ENCODE data around the gene DGKA. TPM values are rescaled to one million over a fixed set of nuclear protein-coding genes. Genes with fewer than 3 reads are reported as not detected.

DGKA gene
- total and polyA plus RNA-seq, 2 of the 13 experiments (the other 11 are each of a cell fraction or from before 2014, with no cell fraction given): 2.4 to 5.4 TPM

DNA sequence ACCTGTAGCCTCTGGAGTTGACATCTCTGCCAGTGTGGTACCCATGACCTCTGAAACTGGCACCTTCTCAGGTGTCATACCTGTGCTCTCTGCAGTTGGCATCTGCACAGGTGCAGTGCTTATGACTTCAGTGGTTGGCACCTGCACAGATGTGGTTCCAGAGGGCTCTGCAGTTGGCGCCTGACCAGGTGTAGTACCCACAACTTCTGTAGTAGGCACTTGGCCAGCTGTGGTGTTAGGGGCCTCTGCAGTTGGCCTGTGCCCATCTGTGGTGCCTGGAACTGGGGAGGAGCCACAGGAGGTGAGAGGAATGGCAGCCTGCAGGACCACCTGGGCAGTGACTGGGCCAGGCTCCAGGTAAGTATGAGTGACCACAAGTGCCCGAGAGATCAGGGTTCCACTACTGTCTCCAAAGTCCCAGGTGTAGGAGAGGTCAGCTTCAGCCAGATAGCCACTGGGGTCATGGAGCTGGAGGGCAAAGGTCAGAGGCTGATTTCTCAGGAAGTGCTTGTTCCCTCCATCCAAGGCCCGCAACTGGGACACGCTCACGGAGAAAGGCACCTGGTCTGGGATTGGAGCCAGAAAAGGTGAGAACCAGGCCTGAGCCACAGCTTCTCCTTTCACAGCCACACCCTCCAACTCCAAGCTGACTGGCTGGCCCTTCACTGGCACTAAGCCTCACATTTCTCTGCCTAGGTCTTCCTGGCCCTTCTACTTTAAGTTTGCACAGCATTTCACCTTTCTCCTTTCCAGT, 26.3 kb downstream of the DGKA start (continued):
- TF ChIP-seq, protein P1, sequence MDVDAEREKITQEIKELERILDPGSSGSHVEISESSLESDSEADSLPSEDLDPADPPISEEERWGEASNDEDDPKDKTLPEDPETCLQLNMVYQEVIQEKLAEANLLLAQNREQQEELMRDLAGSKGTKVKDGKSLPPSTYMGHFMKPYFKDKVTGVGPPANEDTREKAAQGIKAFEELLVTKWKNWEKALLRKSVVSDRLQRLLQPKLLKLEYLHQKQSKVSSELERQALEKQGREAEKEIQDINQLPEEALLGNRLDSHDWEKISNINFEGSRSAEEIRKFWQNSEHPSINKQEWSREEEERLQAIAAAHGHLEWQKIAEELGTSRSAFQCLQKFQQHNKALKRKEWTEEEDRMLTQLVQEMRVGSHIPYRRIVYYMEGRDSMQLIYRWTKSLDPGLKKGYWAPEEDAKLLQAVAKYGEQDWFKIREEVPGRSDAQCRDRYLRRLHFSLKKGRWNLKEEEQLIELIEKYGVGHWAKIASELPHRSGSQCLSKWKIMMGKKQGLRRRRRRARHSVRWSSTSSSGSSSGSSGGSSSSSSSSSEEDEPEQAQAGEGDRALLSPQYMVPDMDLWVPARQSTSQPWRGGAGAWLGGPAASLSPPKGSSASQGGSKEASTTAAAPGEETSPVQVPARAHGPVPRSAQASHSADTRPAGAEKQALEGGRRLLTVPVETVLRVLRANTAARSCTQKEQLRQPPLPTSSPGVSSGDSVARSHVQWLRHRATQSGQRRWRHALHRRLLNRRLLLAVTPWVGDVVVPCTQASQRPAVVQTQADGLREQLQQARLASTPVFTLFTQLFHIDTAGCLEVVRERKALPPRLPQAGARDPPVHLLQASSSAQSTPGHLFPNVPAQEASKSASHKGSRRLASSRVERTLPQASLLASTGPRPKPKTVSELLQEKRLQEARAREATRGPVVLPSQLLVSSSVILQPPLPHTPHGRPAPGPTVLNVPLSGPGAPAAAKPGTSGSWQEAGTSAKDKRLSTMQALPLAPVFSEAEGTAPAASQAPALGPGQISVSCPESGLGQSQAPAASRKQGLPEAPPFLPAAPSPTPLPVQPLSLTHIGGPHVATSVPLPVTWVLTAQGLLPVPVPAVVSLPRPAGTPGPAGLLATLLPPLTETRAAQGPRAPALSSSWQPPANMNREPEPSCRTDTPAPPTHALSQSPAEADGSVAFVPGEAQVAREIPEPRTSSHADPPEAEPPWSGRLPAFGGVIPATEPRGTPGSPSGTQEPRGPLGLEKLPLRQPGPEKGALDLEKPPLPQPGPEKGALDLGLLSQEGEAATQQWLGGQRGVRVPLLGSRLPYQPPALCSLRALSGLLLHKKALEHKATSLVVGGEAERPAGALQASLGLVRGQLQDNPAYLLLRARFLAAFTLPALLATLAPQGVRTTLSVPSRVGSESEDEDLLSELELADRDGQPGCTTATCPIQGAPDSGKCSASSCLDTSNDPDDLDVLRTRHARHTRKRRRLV (CRISPR knock-in tag; IDR thresholded peaks at IDR 0.05): no peak
- TF ChIP-seq, protein P2, sequence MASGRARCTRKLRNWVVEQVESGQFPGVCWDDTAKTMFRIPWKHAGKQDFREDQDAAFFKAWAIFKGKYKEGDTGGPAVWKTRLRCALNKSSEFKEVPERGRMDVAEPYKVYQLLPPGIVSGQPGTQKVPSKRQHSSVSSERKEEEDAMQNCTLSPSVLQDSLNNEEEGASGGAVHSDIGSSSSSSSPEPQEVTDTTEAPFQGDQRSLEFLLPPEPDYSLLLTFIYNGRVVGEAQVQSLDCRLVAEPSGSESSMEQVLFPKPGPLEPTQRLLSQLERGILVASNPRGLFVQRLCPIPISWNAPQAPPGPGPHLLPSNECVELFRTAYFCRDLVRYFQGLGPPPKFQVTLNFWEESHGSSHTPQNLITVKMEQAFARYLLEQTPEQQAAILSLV (CRISPR knock-in tag; IDR thresholded peaks at IDR 0.05; ENCODE audit: borderline replicate concordance): no peak
- TF ChIP-seq ZSCAN30 (CRISPR knock-in tag; IDR thresholded peaks at IDR 0.05) (no peak), ZNF776 (CRISPR knock-in tag; IDR thresholded peaks at IDR 0.05) (no peak), SYNCRIP (IDR thresholded peaks at IDR 0.05; ENCODE audit: insufficient read depth, low read depth, low read length) (no peak)
- TF ChIP-seq, protein P3, sequence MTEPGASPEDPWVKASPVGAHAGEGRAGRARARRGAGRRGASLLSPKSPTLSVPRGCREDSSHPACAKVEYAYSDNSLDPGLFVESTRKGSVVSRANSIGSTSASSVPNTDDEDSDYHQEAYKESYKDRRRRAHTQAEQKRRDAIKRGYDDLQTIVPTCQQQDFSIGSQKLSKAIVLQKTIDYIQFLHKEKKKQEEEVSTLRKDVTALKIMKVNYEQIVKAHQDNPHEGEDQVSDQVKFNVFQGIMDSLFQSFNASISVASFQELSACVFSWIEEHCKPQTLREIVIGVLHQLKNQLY (CRISPR knock-in tag; IDR thresholded peaks at IDR 0.05): no peak
